Endothelial cell of umbilical vein (primary cell): ENCODE results near the gene NGEF. TPM values are rescaled to one million over a fixed set of nuclear protein-coding genes. Genes with fewer than 3 reads are reported as not detected.

Experiments used
- BruUV-seq: library from RNA; stranded (reverse); fragments of 400-500 nt; replicated peaks from 2 replicates; lab custom pipeline; 2021; lab: Mats Ljungman, UMichigan
- CTCF ChIA-PET: fragments of 300-600, 350-600 bp; sonication (Branson Sonifier 250); formaldehyde crosslinking; loops from one replicate; lab custom pipeline; 2021; ENCODE audit warnings: antibody characterized with exemption, inconsistent platforms; lab: Charles Lee
- POLR2A ChIA-PET: fragments of 300-600, 350-600 bp; sonication (Branson Sonifier 250); formaldehyde crosslinking; loops from one replicate; lab custom pipeline; 2021; ENCODE audit warnings: antibody characterized with exemption, inconsistent platforms; lab: Charles Lee
- DNase-seq: peaks from one replicate; pipeline ENCODE4 v3.0.0-alpha.2; 2011; ENCODE audit warnings: low read depth, low spot score
- FAIRE-seq: peaks from 2 replicates; lab custom pipeline; 2011; peaks lifted over from hg19 to GRCh38; lab: Jason Lieb, UNC
- H2AFZ ChIP-seq: 2 replicates; pipeline ENCODE4 v1.6.0; 2012; ENCODE audit warnings: low read depth, low read length, control low read depth, inconsistent platforms
- H3K27ac ChIP-seq: 2 replicates; pipeline ENCODE4 v1.5.1; 2011; ENCODE audit warnings: low read depth, mild to moderate bottlenecking, control low read depth, low read length, moderate library complexity; ENCODE audit not compliant: insufficient read depth
- H3K27me3 ChIP-seq, 2 experiments: 2 replicates each; pipeline versions ENCODE4 v1.6.0 to v1.6.1; 2011; ENCODE audit warnings: low read length in 2 of 2, mixed read lengths in 1 of 2; ENCODE audit not compliant: control insufficient read depth in 2 of 2, insufficient read depth in 2 of 2
- H3K36me3 ChIP-seq, 2 experiments: 2 replicates in 1 of 2; 3 replicates in 1 of 2; pipeline ENCODE4 v1.5.1; 2011; ENCODE audit warnings: low read length in 2 of 2, mild to moderate bottlenecking in 1 of 2, moderate library complexity in 1 of 2; ENCODE audit not compliant: control insufficient read depth in 2 of 2, insufficient read depth in 2 of 2; ENCODE audit errors: extremely low read depth in 1 of 2
- H3K4me1 ChIP-seq: 3 replicates; pipeline ENCODE4 v1.5.1; 2011; ENCODE audit warnings: mild to moderate bottlenecking, low read length; ENCODE audit not compliant: control insufficient read depth, insufficient read depth; ENCODE audit errors: extremely low read depth
- H3K4me2 ChIP-seq: 2 replicates; pipeline ENCODE4 v1.6.1; 2011; ENCODE audit warnings: low read length, control low read depth, mixed read lengths; ENCODE audit not compliant: insufficient read depth
- H3K4me3 ChIP-seq, 3 experiments: fragments of 200-600 bp in 1 of 3; sonication (generic), shearing (Covaris generic) in 1 of 3; replicated peaks in 1 of 3; 2 replicates each; pipeline ENCODE4 v1.5.1; 2011 to 2016; ENCODE audit warnings: control low read depth in 3 of 3, low read length in 3 of 3, mild to moderate bottlenecking in 2 of 3, inconsistent platforms in 1 of 3, low read depth in 1 of 3, moderate library complexity in 1 of 3; ENCODE audit not compliant: insufficient read depth in 1 of 3
- H3K79me2 ChIP-seq: 2 replicates; pipeline ENCODE4 v1.6.0; 2012; ENCODE audit warnings: low read length, inconsistent platforms; ENCODE audit not compliant: control insufficient read depth, insufficient read depth
- H3K9ac ChIP-seq: replicated peaks from 2 replicates; pipeline ENCODE3; 2011; ENCODE audit warnings: low read length, control low read depth; ENCODE audit not compliant: insufficient read depth; ENCODE audit errors: extremely low read depth
- H3K9me1 ChIP-seq: replicated peaks from 3 replicates; pipeline ENCODE4 v1.6.0; 2011; ENCODE audit warnings: mild to moderate bottlenecking, low read length; ENCODE audit not compliant: control insufficient read depth, insufficient read depth; ENCODE audit errors: extremely low read depth
- H3K9me3 ChIP-seq: replicated peaks from 2 replicates; pipeline ENCODE4 v1.5.1; 2012; ENCODE audit warnings: low read length, inconsistent platforms; ENCODE audit not compliant: control insufficient read depth, insufficient read depth
- H4K20me1 ChIP-seq: replicated peaks from 2 replicates; pipeline ENCODE3; 2011; ENCODE audit warnings: mild to moderate bottlenecking, low read length; ENCODE audit not compliant: control insufficient read depth, insufficient read depth; ENCODE audit errors: extremely low read depth
- CTCF ChIP-seq, 2 donors: IDR thresholded peaks; 1 replicate in 1 of 2; 2 replicates in 1 of 2; pipeline ENCODE4 v1.5.1; 2011; ENCODE audit warnings: low read length in 2 of 2, mild to moderate bottlenecking in 2 of 2, moderate library complexity in 2 of 2, control low read depth in 1 of 2, inconsistent platforms in 1 of 2, low read depth in 1 of 2; ENCODE audit not compliant: insufficient read depth in 1 of 2; ENCODE audit errors: extremely low read depth in 1 of 2
- EZH2 ChIP-seq: IDR thresholded peaks from 2 replicates; pipeline ENCODE4 v1.6.1; 2012; ENCODE audit warnings: borderline replicate concordance, low read depth, mild to moderate bottlenecking, moderate library complexity, low read length, inconsistent platforms; ENCODE audit not compliant: severe bottlenecking
- FOS ChIP-seq: IDR thresholded peaks from 2 replicates; pipeline ENCODE4 v1.6.1; 2011; ENCODE audit warnings: mild to moderate bottlenecking, low read length, moderate library complexity, borderline replicate concordance; ENCODE audit not compliant: insufficient read depth
- GATA2 ChIP-seq: IDR thresholded peaks from 2 replicates; pipeline ENCODE4 v1.7.0; 2011; ENCODE audit warnings: low read depth, mild to moderate bottlenecking, moderate library complexity, mixed read lengths, low read length; ENCODE audit not compliant: insufficient read length, insufficient read depth
- JUN ChIP-seq: IDR thresholded peaks from 2 replicates; pipeline ENCODE4 v1.6.1; 2011; ENCODE audit warnings: borderline replicate concordance, low read depth; ENCODE audit not compliant: insufficient read length, insufficient read depth
- MAX ChIP-seq: IDR thresholded peaks from 2 replicates; pipeline ENCODE4 v1.6.1; 2011; ENCODE audit not compliant: insufficient read depth, insufficient read length
- MYC ChIP-seq: IDR thresholded peaks from one replicate; pipeline ENCODE4 v1.6.1; 2011; ENCODE audit warnings: mild to moderate bottlenecking, low read depth, low read length
- POLR2A ChIP-seq: IDR thresholded peaks from 2 replicates; pipeline ENCODE4 v1.6.1; 2012; ENCODE audit warnings: low read depth, mild to moderate bottlenecking, control low read depth, low read length
- POLR2AphosphoS5 ChIP-seq: IDR thresholded peaks from 2 replicates; pipeline ENCODE4 v1.6.1; 2012; ENCODE audit warnings: low read depth, mild to moderate bottlenecking, control low read depth, low read length, moderate library complexity; ENCODE audit not compliant: insufficient read depth
- dilution Hi-C: fragments of 300-500 bp; cut with MboI; formaldehyde crosslinking; loops from one replicate; pipeline ENCODE4 v1.15.0; 2019; ENCODE audit warnings: low sequenced_read_pairs; ENCODE audit not compliant: extremely low pct_ligation_motif_present
- intact Hi-C: fragments of 100-400 bp; cut with micrococcal nuclease; formaldehyde crosslinking; loops from one replicate; pipeline ENCODE4 v1.10.0; 2022
- polyA plus RNA-seq, 4 experiments: library from polyadenylated mRNA; depleted of rRNA in 3 of 4; stranded (reverse) in 3 of 4; unstranded in 1 of 4; fragments of >200 nt; gene quantifications; 2 replicates each; pipeline versions ENCODE4 v1.2.1 to v1.2.3, GENCODE V29; 2011 to 2012; ENCODE audit warnings: missing spikeins in 1 of 4
- total RNA-seq: library from RNA; stranded (reverse); gene quantifications from 2 replicates; pipeline ENCODE4 v1.2.3, GENCODE V29; 2021

Gene NGEF
- total and polyA plus RNA-seq, 2 donors (not counting 3 experiments of a cell fraction or from before 2014, with no cell fraction given): 0.22 to 0.41 TPM

- TF ChIP-seq FOS: no peak
- no peak for TF ChIP-seq MAX
- TF ChIP-seq CTCF (IDR thresholded peaks at IDR 0.05; ENCODE audit: extremely low read depth in 1 of 2, insufficient read depth in 1 of 2, low read depth in 1 of 2, low read length in 2 of 2): no peak
- no peak for TF ChIP-seq POLR2AphosphoS5
- no peak for TF ChIP-seq JUN
- TF ChIP-seq POLR2A: no peak
- no peak for TF ChIP-seq MYC
- no peak for TF ChIP-seq EZH2
- no peak for TF ChIP-seq GATA2
- Histone ChIP-seq H2AFZ (no peak overlapping the region), H3K79me2 (no peaks in the 10 kb centered on the region), H3K27me3 (no peaks in the 10 kb centered on the region), H3K9ac (no peak overlapping the region), H3K9me3 (no peaks in the 10 kb centered on the region), H3K27ac (no peak overlapping the region), H3K9me1 (no peaks in the 10 kb centered on the region), H3K4me3 (no peak overlapping the region), H3K36me3 (no peaks in the 10 kb centered on the region), H3K4me1 (no peaks in the 10 kb centered on the region), H3K4me2 (no peak overlapping the region), H4K20me1 (no peaks in the 10 kb centered on the region)
- intact Hi-C loops: loop anchor here (10.0 kb wide), 1 partner anchor 166 kb away; no protein-coding TSS in a partner anchor
- dilution Hi-C loops: no loop called here
- ChIA-PET CTCF (interaction anchor here (1.0 to 1.3 kb wide), 2 partner anchors 36 to 165 kb away, joined by 3 to 4 read pairs; no protein-coding TSS in a partner anchor), POLR2A (no interaction called here)
- no TSS peak for BruUV-seq
- no peak for FAIRE-seq
- DNase-seq: no peak
Observed at GRCh38 chr2:232888839-232889529, 124.1 kb downstream of the NGEF start.
